Testis (tissue), 3 donors: Measurements from ENCODE around the gene GMCL2. TPM values are rescaled to one million over a fixed set of nuclear protein-coding genes. Genes with fewer than 3 reads are reported as not detected.

Experiments used
- DNase-seq: peaks from one replicate; pipeline ENCODE4 v3.0.0-alpha.2; 2019
- H3K27ac ChIP-seq, 2 donors: fragments of 200-600 bp; sonication (generic); one replicate each; pipeline ENCODE4 v1.5.1; 2019
- H3K27me3 ChIP-seq: fragments of 200-600 bp; sonication (generic); one replicate; pipeline ENCODE4 v1.5.1; 2019
- H3K36me3 ChIP-seq: fragments of 200-600 bp; sonication (generic); one replicate; pipeline ENCODE4 v1.5.1; 2017; ENCODE audit warnings: low read depth; ENCODE audit errors: missing control alignments
- H3K4me1 ChIP-seq: fragments of 200-600 bp; sonication (generic); one replicate; pipeline ENCODE4 v1.5.1; 2019
- H3K4me3 ChIP-seq, 2 donors: fragments of 200-600 bp; sonication (generic); one replicate each; pipeline ENCODE4 v1.5.1; 2017 to 2019
- H3K9me3 ChIP-seq: fragments of 200-600 bp; sonication (generic); one replicate; pipeline ENCODE4 v1.5.1; 2017
- CTCF ChIP-seq, 3 experiments: fragments of 450-650 bp in 2 of 3; fragments of 200-600 bp in 1 of 3; sonication (generic) in 1 of 3; IDR thresholded peaks; one replicate each; pipeline ENCODE4 v1.5.1; 2016 to 2019; ENCODE audit warnings: antibody characterized with exemption in 3 of 3, mild to moderate bottlenecking in 2 of 3, moderate library complexity in 1 of 3
- POLR2A ChIP-seq: fragments of 450-650 bp; IDR thresholded peaks from one replicate; pipeline ENCODE4 v1.6.1; 2017; ENCODE audit warnings: antibody characterized with exemption, mild to moderate bottlenecking, moderate library complexity
- WGBS, 2 donors: methylation state at CpG; one replicate each; pipeline ENCODE4 v1.1.5; 2018; 5-methylcytosine and 5-hydroxymethylcytosine counted together
- intact Hi-C: fragments of 100-400 bp; cut with DNase I; formaldehyde crosslinking; loops from one replicate; pipeline ENCODE4 v1.15.1; 2023; ENCODE audit warnings: low total_unique reads
- polyA plus RNA-seq: library from polyadenylated mRNA; stranded (reverse); fragments of 350-450 nt; fragmentation: Illumina TruSeq; extraction: RNeasy Lipid Tissue Mini Kit (QIAGEN cat#74804); gene quantifications from one replicate; pipeline ENCODE4 v1.2.3, GENCODE V29; 2014; ENCODE audit warnings: low read depth, low replicate concordance; ENCODE audit not compliant: insufficient read depth
- total RNA-seq, 2 donors: library from RNA; depleted of rRNA; stranded (reverse); fragments of >200 nt; gene quantifications; one replicate each; pipeline ENCODE4 v1.2.3, GENCODE V29; 2016

GMCL2 gene
- total and polyA plus RNA-seq, 3 donors from 2014 or later, result 9.8 to 53.5 (median 11.0) TPM

- H3K36me3 ChIP-seq, result no peaks in the 10 kb centered on the region
- no peak overlapping the region for H3K4me3 ChIP-seq
- H3K27ac ChIP-seq, result no peak overlapping the region
- no peaks in the 10 kb centered on the region for H3K27me3 ChIP-seq
- 39 to 42% methylated on average over 10 to 12 of the region's 12 CpGs for WGBS, 2 donors
- intact Hi-C loops, result no loop called here
- TF ChIP-seq POLR2A (no peak), CTCF (IDR thresholded peaks at IDR 0.05) (peak; percentile 35 to 59 (median 44))
- DNase-seq, result peak; percentile 83
- H3K9me3 ChIP-seq, result no peaks in the 10 kb centered on the region
- peaks cover 29% of the 10 kb centered on the region for H3K4me1 ChIP-seq
Observed at GRCh38 chr5:178234750-178235587, 47.8 kb upstream of the GMCL2 start.

GRCh38 chr5:178234121-178234749 lies 47.1 kb upstream of the GMCL2 start:
- no peaks in the 10 kb centered on the region for H3K9me3 ChIP-seq
- no peaks in the 10 kb centered on the region for H3K27me3 ChIP-seq
- no peak overlapping the region for H3K27ac ChIP-seq
- H3K36me3 ChIP-seq, result no peaks in the 10 kb centered on the region
- intact Hi-C loops, result no loop called here
- no peak for DNase-seq
- H3K4me3 ChIP-seq, result no peak overlapping the region
- TF ChIP-seq CTCF (IDR thresholded peaks at IDR 0.05), result no peak
- no peak for TF ChIP-seq POLR2A
- WGBS, 2 donors, result 76 to 82% methylated on average over 5 to 7 of the region's 7 CpGs
- peaks cover 29% of the 10 kb centered on the region for H3K4me1 ChIP-seq

DNA sequence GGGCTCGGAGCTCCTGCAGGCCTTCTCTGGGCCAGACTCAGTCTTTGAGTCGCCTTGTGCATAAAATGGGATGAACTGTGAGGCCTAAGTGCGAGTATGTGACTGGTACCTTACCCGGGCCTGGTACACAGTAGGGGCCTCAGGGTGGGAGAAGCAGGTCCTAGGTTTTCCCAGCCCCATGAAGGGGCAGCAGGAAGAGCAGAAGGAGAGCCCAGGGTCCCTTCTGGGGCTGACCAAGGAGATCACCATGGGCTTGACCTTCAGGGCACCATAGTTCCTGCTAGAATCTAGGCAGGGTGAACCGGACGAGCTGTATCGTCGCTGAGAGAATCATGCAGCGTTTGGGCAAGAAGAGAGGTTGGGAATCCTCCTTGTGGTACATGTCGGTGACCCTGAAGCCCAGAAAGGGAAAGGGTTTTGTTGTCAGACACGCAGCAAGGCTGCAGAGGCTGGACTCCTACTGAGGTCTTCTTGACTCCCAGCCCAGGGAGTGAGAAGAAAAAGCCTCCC lies 45.8 kb upstream of the GMCL2 start:
- 55 to 83% methylated on average over 1 to 10 of the region's 11 CpGs for WGBS, 2 donors
- no peaks in the 10 kb centered on the region for H3K27me3 ChIP-seq
- no peaks in the 10 kb centered on the region for H3K9me3 ChIP-seq
- H3K36me3 ChIP-seq, result no peaks in the 10 kb centered on the region
- peak overlapping the region; percentile 90 to 98 for H3K27ac ChIP-seq
- H3K4me1 ChIP-seq, result peaks cover 27% of the 10 kb centered on the region
- TF ChIP-seq POLR2A (no peak), CTCF (IDR thresholded peaks at IDR 0.05) (no peak)
- intact Hi-C loops, result no loop called here
- peak overlapping the region; percentile 94 to 95 for H3K4me3 ChIP-seq
- DNase-seq, result no peak

DNA sequence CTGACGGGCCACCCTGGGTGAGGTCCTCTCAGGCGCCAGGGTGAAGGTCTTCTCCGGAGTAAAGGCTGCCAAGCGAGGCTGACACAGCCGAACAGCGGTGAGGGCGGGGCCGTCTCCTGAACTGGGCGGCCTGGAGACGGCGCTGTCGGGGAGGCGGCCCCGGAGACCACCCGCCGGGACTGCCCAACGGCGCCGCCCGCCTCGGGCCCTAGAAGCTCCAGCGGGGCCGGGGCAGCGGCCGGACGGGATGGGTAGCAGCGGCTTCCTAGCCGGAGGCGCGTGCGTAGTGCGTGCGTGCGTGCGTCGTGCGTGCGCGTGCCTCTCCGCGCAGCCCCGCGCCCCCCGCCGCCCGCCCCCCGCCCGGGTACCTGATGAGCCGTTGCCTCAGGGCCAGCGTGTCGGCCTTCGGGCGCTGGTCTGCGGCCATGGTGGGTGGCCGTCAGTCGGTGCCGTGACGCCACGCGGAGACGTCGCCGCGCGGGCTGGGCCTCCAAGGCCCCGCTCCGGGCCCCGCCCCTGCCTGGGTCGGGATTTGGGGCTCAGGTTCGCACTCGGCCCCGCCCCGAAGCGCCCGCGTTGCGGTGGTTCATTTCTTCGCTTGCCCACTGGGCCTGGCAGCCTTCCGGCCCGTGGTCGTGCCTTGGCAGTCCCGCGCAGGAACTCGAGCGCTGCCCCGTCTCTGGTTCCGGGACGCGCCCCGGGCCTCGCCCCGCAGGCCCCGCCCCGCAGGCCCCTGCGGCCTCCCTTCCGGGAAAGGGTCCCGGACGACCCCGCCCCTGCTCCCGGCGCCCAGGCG lies 45.2 kb upstream of the GMCL2 start, which contains the start of gene PHYKPL:
Gene PHYKPL, minus strand, starts transcription at position 679 of the 796 bp plus-strand sequence. Its CDS starts 252 bp downstream, at position 427.
- 1% methylated on average over 41 of the region's 102 CpGs; no CpG with 5 or more reads in 1 of the 2 donors for WGBS, 2 donors
- intact Hi-C loops, result no loop called here
- Histone ChIP-seq H3K9me3 (no peaks in the 10 kb centered on the region), H3K36me3 (no peaks in the 10 kb centered on the region), H3K4me3 (peak within 1 kb of the TSS; percentile 94 to 95), H3K27ac (peak within 1 kb of the TSS; percentile 90 to 98), H3K27me3 (no peaks in the 10 kb centered on the region), H3K4me1 (peaks cover 22% of the 10 kb centered on the region)
- DNase-seq, result peak; percentile 80
- no peak for TF ChIP-seq CTCF (IDR thresholded peaks at IDR 0.05)
- no peak for TF ChIP-seq POLR2A
